GM13976 (cell line): Measurements from ENCODE around the gene ELOB.

Experiments
- DNase-seq: peaks from one replicate; pipeline ENCODE4 v3.0.0; 2012; ENCODE audit warnings: low spot score
- CTCF ChIP-seq: IDR thresholded peaks from 2 replicates; pipeline ENCODE4 v1.5.1; 2012; ENCODE audit warnings: borderline replicate concordance, mild to moderate bottlenecking; ENCODE audit not compliant: insufficient read depth; ENCODE audit errors: extremely low read depth, missing control alignments, control extremely low read depth
- in situ Hi-C: fragments of 300-500 bp; cut with MboI; formaldehyde crosslinking; loops from one replicate; pipeline ENCODE4 v1.12.0; 2022; ENCODE audit warnings: low sequenced_read_pairs, mixed read lengths, inconsistent platforms; ENCODE audit not compliant: unreplicated experiment

Gene ELOB

GRCh38 chr16:2785101-2785991 is 8.3 kb upstream of the ELOB start:
- no peak for TF ChIP-seq CTCF
- in situ Hi-C loops = no loop called here
- peak; percentile 43 for DNase-seq

- no peak for DNase-seq
- in situ Hi-C loops = no loop called here
- TF ChIP-seq CTCF = no peak
Measured at GRCh38 chr16:2784358-2785100, 7.4 kb upstream of the ELOB start.

- DNase-seq = no peak
- in situ Hi-C loops = no loop called here
- no peak for TF ChIP-seq CTCF
Measured at GRCh38 chr16:2783581-2784357, 6.7 kb upstream of the ELOB start.

GRCh38 chr16:2782583-2783351 is 5.7 kb upstream of the ELOB start:
- in situ Hi-C loops = no loop called here
- DNase-seq = no peak
- TF ChIP-seq CTCF = no peak

- TF ChIP-seq CTCF = no peak
- no peak for DNase-seq
- in situ Hi-C loops = no loop called here
Measured at GRCh38 chr16:2779978-2780898, 3.2 kb upstream of the ELOB start.
